Gastroesophageal sphincter (tissue), 3 donors: ENCODE measurements around the gene SLC6A9.

Experiments used
- EP300 ChIP-seq: sonication (generic); formaldehyde crosslinking; IDR thresholded peaks from one replicate; pipeline ENCODE4 v1.6.1; 2017; ENCODE audit warnings: antibody characterized with exemption, mild to moderate bottlenecking
- POLR2A ChIP-seq, 2 donors: fragments of 450-650 bp; IDR thresholded peaks; one replicate each; pipeline ENCODE4 v1.6.1; 2017; ENCODE audit warnings: antibody characterized with exemption in 2 of 2, mild to moderate bottlenecking in 2 of 2, moderate library complexity in 1 of 2
- POLR2AphosphoS5 ChIP-seq: sonication (generic); formaldehyde crosslinking; IDR thresholded peaks from one replicate; pipeline ENCODE4 v1.6.1; 2017; ENCODE audit warnings: antibody characterized with exemption
- TF ChIP-seq, protein P1 (sequence below), 4 experiments: fragments of 200-600 bp in 2 of 4; fragments of 450-650 bp in 2 of 4; sonication (generic) in 1 of 4; IDR thresholded peaks; one replicate each; pipeline ENCODE4 v1.5.1; 2017 to 2019; ENCODE audit warnings: antibody characterized with exemption in 4 of 4, mild to moderate bottlenecking in 2 of 4, moderate library complexity in 2 of 4

GRCh38 chr1:44034976-44035716 is 3.9 kb upstream of the SLC6A9 start:
- no peak for TF ChIP-seq POLR2A (IDR thresholded peaks at IDR 0.05)
- TF ChIP-seq, protein P1, sequence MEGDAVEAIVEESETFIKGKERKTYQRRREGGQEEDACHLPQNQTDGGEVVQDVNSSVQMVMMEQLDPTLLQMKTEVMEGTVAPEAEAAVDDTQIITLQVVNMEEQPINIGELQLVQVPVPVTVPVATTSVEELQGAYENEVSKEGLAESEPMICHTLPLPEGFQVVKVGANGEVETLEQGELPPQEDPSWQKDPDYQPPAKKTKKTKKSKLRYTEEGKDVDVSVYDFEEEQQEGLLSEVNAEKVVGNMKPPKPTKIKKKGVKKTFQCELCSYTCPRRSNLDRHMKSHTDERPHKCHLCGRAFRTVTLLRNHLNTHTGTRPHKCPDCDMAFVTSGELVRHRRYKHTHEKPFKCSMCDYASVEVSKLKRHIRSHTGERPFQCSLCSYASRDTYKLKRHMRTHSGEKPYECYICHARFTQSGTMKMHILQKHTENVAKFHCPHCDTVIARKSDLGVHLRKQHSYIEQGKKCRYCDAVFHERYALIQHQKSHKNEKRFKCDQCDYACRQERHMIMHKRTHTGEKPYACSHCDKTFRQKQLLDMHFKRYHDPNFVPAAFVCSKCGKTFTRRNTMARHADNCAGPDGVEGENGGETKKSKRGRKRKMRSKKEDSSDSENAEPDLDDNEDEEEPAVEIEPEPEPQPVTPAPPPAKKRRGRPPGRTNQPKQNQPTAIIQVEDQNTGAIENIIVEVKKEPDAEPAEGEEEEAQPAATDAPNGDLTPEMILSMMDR (IDR thresholded peaks at IDR 0.05) = no peak
- no peak for TF ChIP-seq EP300
- TF ChIP-seq POLR2AphosphoS5 = no peak
